Epidermal melanocyte (primary cell): Measurements from ENCODE around the gene MBD6.

Experiments used
- DNase-seq: peaks from one replicate; pipeline ENCODE4 v3.0.0; 2011; ENCODE audit warnings: low spot score; ENCODE audit not compliant: insufficient read length

The MBD6 gene

GRCh38 chr12:57527184-57527583 lies 4.6 kb downstream of the MBD6 start:
- no peak for DNase-seq

GRCh38 chr12:57528176-57528575 lies 5.6 kb downstream of the MBD6 start:
- DNase-seq = no peak

DNA sequence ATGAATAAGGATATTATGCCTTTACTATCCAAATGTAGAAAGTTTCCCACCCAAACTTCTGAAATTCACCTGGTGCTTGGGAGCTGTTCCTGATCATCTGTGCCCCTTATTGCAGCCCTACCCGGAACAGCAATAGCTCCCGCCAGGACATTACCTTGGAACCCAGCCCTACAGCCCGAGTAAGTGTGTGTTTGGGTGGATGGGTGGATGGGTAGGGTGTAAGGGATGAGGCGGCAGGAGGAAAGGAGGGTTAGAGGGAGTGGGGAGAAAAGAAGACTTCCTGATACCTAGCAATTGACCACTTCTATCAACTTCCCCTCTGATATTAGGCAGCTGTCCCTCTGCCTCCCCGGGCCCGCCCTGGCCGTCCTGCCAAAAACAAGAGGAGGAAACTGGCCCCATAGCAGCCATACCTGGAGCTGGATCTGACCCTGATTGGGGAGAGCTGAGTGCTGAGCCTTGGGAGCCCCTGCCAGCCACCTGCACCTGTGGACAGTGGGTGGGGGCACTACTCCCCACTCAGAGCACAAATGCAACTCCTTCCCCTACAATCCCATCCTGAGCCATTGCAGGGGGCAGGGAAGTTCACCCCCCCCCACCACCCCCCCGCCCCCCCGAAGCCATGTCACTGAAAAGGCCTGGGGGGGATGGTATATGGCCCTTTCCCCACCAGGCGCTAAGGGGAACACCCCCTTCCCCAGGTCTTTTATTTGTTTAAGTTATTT lies 6.4 kb downstream of the MBD6 start:
- DNase-seq = no peak

- no peak for DNase-seq
These were observed 7.2 kb downstream of the MBD6 start for GRCh38 chr12:57529831-57530230.

DNA sequence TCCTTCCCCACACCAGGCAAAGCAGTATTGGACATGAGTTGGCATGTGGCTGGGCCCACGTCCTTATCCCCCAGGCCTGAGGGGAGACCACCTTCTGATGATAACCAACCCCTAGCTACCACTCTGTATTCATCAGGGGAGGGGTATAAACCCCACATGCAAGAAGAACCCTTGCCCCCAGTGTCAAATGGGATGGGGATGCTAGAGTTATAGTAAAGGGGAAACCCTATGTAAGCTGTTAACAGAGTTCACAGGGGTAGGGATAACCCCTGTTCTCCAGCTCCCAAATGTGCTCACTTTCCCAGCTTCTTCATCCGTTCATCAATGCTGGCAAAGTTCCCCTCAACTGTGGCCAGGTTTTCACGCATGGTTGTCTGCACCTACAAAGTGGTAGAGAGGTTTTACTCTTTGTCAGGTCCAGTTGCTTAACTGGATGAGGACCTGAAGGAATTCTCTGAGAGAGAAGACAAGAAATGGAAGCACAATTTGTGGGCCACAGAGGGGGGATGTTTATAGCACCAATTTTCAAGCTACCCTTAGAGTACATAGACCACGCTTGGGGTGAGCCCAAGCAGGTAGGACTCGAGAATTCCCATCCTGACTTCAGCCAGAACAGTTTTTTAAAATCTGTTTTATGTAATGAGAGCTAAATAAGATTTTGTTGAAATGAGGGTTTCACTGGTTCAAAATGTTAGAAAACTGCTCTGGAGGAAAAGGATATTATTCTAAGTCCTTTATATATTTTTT lies 7.9 kb downstream of the MBD6 start:
- DNase-seq = no peak

- DNase-seq = no peak
These were observed 9.2 kb downstream of the MBD6 start for GRCh38 chr12:57531836-57532235.

DNA sequence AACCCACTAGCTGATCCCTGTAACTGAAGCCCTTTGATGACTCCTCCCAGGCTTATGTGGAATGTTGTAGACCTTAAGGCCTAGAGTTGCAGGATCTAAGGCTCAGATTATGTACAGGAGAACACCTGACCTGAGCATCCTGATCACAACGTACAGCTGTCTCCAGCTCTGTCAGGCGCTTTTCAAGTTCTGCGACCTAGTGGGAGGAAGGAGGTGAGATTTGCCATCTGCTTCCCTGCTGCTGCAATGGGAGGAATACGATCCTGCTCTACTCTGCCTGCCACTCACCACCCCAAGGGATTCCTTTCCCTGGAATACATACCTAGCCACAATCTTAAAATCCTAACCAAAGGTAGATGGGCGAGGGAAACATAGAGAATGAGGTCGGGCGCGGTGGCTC lies 10.5 kb downstream of the MBD6 start:
- no peak for DNase-seq

DNA sequence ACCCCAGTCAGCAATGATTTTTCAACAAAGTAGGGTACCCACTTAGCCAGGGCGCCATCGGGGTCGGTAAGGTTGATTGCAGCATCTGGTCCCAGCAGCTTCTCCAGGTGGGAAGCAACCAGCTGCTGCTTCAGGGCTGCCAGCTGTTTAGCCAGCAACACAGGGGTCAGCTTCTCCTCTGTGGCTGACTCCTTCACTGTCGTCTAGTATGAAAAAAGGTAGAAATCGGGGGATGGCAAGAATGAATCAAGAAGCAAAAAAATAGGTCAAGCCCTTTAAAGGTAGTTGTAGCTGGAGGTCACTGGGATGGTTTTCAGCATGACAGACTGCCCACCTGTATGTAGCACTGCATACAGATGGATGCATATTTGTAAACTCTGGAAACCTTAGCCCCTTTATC lies 11.6 kb downstream of the MBD6 start:
- DNase-seq = no peak

DNA sequence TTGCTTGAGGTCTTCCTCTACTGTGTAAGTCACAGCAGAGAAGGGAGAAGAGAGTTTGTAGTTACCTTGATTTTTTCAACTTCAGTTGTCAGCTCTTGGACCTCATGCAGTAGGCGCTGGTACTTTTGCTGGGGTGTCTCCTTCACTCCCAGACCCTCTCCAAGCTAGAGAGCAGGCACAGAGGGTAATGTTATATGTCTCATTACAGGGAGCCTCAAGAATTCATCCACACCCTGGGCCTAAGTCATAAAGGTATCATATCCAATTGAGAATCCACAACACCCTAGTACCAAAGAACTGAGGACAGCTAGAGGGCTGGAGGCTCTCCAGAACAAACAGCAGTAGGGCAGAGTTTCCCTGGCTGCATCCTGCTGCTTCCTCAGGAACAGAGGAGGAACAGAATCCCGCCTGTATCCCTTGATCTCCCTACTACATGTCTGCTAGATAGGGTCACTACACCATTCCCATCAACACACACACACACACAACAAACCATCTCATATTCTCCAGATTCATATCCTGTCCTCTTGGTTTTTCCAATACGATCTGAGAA lies 12.4 kb downstream of the MBD6 start:
- no peak for DNase-seq

GRCh38 chr12:57535764-57536596 lies 13.4 kb downstream of the MBD6 start:
- DNase-seq = no peak

- DNase-seq = no peak
These were observed 13.9 kb downstream of the MBD6 start for GRCh38 chr12:57536597-57536942.

GRCh38 chr12:57539134-57539768 lies 16.6 kb downstream of the MBD6 start:
- no peak for DNase-seq

DNA sequence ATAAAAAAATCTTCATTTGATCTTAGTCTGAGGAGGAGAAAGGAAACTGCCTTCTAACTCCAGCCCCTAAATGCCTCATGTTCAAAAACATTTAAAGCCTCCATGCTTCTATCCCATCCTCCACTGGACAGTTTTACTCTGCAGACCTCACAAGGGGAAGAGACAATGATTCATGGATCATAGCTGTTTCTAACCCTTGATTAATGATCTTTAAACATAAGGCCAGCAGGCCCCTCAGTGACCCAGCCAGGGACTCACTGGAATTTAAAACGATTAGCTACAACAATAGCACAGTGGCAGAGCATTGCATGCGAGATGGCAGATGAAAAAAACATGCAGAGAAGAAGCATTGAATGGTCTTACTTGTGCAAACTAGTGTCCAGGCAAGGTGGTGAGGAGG lies 18.4 kb downstream of the MBD6 start:
- no peak for DNase-seq

DNA sequence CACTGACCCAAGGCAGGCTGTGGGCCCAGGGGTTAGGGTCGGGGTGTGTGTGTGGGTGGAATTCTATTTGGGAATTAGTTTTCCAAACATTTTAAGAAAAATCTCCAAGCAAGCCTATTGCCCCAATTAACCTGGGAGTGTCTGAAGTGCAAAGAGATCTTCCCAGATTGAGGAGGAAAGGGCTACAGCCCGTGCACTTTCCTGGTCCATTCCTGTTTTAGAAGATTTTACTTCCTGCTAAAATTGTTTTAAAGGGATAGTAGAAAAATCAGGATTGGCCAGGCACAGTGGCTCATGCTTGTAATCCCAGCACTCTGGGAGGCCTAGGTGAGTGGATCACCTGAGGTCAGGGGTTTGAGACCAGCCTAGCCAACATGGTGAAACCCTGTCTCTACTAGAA lies 19.1 kb downstream of the MBD6 start:
- DNase-seq = no peak

- no peak for DNase-seq
These were observed 21.0 kb downstream of the MBD6 start for GRCh38 chr12:57543581-57543980.

GRCh38 chr12:57545809-57546437 lies 23.3 kb downstream of the MBD6 start:
- no peak for DNase-seq

DNA sequence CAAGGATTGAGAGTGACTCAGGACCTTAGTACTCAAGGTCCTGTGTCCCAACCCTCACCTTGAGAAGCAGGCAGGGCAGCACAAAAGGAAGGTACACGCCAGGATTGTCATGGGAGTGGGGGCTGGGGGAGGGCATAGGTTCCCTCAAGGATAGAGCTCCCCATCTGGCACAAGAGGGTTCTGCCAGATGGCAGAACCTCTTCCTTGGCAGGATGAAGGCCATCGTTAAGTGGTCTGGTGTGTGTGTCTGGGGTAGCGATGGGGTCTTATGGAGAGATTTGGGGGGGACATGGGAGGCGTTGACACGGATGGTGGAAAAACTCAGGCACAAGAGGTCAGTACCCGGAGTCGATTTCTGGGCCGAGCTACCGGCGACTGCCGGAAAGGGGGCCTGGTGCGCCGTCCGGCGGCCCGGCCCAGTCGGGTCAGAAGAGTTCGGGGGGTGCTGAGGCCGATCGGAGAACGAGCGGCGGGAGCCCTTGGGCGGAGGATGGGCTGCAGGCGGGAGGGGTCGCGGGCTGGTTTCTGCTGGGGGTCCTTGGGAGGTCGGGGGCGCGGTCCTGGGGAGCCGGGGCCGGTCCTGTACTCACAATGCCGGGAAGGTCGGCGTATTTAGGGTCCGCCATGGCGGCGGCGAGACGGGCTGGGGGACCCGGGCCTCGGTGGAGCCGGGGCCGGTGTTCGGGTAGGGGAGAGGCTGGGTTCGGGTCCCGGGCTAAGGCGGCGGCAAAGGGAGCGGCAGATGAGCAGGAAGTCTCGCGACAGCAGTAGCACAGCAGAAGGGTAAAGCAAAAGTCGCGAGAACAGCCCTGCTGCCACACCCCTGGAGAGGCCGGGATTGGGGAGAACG lies 24.0 kb downstream of the MBD6 start, which contains the start of gene DCTN2:
TSS of gene DCTN2 (minus strand) at position 755 of the 850 bp plus-strand sequence. CDS start at position 626, 129 bp downstream.
- peak; percentile 100 for DNase-seq

GRCh38 chr12:57547288-57548012 lies 24.8 kb downstream of the MBD6 start:
- DNase-seq = no peak

- no peak for DNase-seq
These were observed 25.3 kb downstream of the MBD6 start for GRCh38 chr12:57548013-57548315.
